LNCaP clone FGC (cell line): ENCODE data around the gene ATOH8.

Source experiments
- DNase-seq: peaks from one replicate; pipeline ENCODE4 v3.0.0-alpha.2; 2011; ENCODE audit warnings: low read depth
- H3K4me3 ChIP-seq: 2 replicates; pipeline ENCODE4 v1.5.1; 2011; ENCODE audit warnings: mild to moderate bottlenecking, low read depth, low read length, control low read depth
- TF ChIP-seq, protein P1 (sequence below): IDR thresholded peaks from 2 replicates; pipeline ENCODE4 v1.5.1; 2012; ENCODE audit warnings: mild to moderate bottlenecking; ENCODE audit not compliant: control insufficient read depth, insufficient read depth; ENCODE audit errors: extremely low read depth

ATOH8 gene, protein sequence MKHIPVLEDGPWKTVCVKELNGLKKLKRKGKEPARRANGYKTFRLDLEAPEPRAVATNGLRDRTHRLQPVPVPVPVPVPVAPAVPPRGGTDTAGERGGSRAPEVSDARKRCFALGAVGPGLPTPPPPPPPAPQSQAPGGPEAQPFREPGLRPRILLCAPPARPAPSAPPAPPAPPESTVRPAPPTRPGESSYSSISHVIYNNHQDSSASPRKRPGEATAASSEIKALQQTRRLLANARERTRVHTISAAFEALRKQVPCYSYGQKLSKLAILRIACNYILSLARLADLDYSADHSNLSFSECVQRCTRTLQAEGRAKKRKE

DNA sequence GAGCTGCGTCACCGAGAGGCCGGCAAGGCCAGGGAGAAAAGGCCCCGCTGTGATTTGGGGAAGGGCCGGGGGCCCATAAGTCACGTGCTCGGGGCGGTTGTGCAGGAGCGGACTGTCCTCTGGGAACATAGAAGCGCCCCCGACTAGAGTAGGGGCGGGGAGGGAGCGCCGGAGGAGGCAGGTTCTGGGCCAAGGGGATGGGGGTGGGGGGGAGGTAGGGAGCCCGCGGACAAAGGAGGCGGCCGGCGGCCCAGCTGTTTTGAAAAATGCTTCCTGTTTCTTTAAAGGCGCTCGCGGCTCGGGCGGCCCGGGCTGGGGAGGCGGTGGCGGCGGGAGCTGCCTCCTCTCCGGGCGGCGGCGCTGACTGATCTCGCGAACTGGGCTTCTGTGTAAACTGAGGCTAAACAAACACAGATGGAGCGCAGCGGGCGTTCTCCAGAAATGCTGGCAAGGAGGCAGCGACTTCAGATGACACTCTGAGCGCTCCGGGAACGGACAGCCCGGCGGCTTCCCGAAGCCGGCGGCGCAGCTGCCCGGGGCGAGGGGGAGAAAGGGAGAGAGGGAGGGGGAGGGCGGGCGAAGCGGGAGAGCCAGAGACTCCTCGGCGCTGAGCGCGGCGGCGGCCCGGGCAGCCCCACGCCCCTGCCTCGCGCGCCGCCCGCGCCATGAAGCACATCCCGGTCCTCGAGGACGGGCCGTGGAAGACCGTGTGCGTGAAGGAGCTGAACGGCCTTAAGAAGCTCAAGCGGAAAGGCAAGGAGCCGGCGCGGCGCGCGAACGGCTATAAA, at the start of gene ATOH8:
ATOH8 (plus strand) TSS at position 467 of the 788 bp plus-strand sequence; CDS start at position 666, 199 bp downstream.
- DNase-seq: no peak
- TF ChIP-seq, protein P1, sequence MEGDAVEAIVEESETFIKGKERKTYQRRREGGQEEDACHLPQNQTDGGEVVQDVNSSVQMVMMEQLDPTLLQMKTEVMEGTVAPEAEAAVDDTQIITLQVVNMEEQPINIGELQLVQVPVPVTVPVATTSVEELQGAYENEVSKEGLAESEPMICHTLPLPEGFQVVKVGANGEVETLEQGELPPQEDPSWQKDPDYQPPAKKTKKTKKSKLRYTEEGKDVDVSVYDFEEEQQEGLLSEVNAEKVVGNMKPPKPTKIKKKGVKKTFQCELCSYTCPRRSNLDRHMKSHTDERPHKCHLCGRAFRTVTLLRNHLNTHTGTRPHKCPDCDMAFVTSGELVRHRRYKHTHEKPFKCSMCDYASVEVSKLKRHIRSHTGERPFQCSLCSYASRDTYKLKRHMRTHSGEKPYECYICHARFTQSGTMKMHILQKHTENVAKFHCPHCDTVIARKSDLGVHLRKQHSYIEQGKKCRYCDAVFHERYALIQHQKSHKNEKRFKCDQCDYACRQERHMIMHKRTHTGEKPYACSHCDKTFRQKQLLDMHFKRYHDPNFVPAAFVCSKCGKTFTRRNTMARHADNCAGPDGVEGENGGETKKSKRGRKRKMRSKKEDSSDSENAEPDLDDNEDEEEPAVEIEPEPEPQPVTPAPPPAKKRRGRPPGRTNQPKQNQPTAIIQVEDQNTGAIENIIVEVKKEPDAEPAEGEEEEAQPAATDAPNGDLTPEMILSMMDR: no peak
- peak within 1 kb of the TSS; percentile 38 for H3K4me3 ChIP-seq

DNA sequence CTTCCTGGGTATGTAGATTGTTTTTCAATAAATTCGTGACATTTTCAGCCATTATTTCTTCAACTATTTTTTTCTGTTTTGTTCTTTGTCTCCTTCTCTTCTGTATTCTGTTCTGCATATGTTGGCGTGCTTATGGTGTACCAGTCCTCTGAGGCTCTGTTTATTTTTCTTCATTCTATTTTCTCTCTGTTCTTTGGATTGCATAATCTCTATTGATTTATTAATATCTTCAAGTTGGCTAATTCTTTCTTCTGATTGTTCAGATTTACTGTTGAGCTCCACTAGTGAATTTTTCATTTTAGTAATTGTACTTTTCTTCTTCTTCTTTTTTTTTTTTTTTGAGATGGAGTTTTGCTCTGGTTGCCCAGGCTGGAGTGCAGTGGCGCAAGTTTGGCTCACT, 49.8 kb upstream of the ATOH8 start:
- no peak overlapping the region for H3K4me3 ChIP-seq
- TF ChIP-seq, protein P1: no peak
- no peak for DNase-seq

DNA sequence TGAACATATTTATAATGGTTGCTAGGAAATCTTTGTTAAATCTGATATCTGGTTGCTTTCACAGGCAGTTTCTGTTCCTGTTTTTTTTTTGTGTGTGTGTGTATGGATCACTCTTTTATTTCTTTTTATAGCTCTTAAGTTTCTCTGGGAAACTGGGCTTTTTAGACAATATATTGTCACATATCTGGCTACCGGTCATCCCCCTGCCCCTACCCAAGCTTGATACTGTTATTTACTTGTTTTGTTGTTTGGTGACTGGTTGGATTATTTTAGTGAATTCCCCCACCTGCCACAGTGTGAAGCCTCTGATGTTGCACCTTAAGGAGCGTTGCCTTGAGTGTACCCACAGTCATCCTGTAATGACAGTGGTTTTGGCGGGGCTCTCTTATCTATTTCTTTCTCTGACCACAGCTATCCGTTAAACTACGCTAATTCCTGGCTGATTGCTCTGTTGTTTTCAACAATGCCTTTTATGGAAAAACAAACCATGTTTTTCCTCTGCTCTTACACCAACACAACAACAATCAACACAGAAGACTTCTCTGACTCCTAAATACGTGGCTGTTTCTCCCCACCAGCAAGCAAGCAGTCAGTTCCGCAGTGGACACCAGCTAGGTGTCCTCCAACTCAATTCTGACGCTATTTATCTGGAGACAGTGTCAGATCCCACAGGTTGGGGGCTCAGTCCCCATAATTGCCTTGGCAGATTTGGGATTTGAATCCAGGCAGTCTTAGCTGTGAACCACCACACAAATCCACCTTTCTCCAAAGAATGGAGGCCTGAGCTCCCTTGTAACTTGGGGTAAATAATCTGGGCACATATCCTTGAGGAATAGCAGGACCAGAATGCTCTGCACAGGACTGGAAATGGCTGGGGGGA, 48.8 kb upstream of the ATOH8 start:
- TF ChIP-seq, protein P1: no peak
- H3K4me3 ChIP-seq: no peak overlapping the region
- no peak for DNase-seq

DNA sequence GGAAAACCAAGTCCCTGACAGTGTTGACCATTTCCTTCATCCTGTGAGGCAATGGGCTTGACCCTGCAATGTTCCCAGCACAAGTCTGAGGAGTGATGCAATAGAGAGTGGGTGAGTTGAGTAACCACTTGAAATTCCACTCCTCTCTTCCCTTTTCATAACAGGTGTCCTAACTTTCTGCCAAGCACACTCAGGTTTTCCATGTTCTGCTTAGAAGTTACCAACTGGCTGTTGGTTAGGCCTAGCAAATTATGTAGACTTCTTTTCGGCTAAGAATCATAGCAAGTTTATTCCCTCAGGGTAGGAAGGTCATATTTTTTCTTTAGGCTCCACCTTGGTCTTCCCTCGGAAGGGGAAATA, 48.1 kb upstream of the ATOH8 start:
- no peak for DNase-seq
- H3K4me3 ChIP-seq: no peak overlapping the region
- TF ChIP-seq, protein P1: no peak

- TF ChIP-seq, protein P1: no peak
- DNase-seq: no peak
- H3K4me3 ChIP-seq: no peak overlapping the region
Measured at GRCh38 chr2:85706063-85706462, 47.7 kb upstream of the ATOH8 start.

GRCh38 chr2:85706599-85707296, 47.0 kb upstream of the ATOH8 start:
- no peak for DNase-seq
- TF ChIP-seq, protein P1: no peak
- H3K4me3 ChIP-seq: no peak overlapping the region
